Measurements from ENCODE around the gene QTRT2.

- no peak for TF ChIP-seq CTCF (IDR thresholded peaks at IDR 0.05)
- no peak for TF ChIP-seq POLR2AphosphoS5 (IDR thresholded peaks at IDR 0.05)
Measured at GRCh38 chr3:114108137-114108536, 51.6 kb downstream of the QTRT2 start.

Data from upper lobe of left lung (tissue), 4 donors.